HG03439 (cell line): ENCODE measurements around the gene TCF19.
A peak's percentile ranks its signal among the peaks of the same experiment; 100 is the strongest.

Experiments
- ATAC-seq: cut with Tn5 transposase; IDR thresholded peaks from one replicate; pipeline ENCODE4 v1.9.1; 2021; ENCODE audit warnings: mild to moderate bottlenecking, moderate library complexity; ENCODE audit not compliant: unreplicated experiment

Gene TCF19

GRCh38 chr6:31158140-31158862, at the start of gene TCF19:
Gene TCF19 (plus strand): TSS chr6:31158589. CDS start chr6:31159470, 881 bp downstream.
- ATAC-seq, result peak; percentile 78

GRCh38 chr6:31110825-31111582, 47.4 kb upstream of the TCF19 start:
- no peak for ATAC-seq

- ATAC-seq, result no peak
Measured at GRCh38 chr6:31111712-31112111, 46.7 kb upstream of the TCF19 start.

GRCh38 chr6:31112478-31112877, 45.9 kb upstream of the TCF19 start, which contains the start of gene C6orf15:
Gene C6orf15 (minus strand): TSS chr6:31112575. CDS start chr6:31112555, 20 bp downstream.
- no peak for ATAC-seq

GRCh38 chr6:31113861-31114540, 44.4 kb upstream of the TCF19 start:
- ATAC-seq, result no peak

- no peak for ATAC-seq
Measured at GRCh38 chr6:31114541-31114878, 43.9 kb upstream of the TCF19 start, which contains the start of gene PSORS1C1. Gene PSORS1C1 (plus strand): TSS chr6:31114800. CDS start chr6:31129633, 14,833 bp downstream.

- ATAC-seq, result no peak
Measured at GRCh38 chr6:31114970-31115849, 43.2 kb upstream of the TCF19 start.

GRCh38 chr6:31115941-31116560, 42.3 kb upstream of the TCF19 start:
- no peak for ATAC-seq

- no peak for ATAC-seq
Measured at GRCh38 chr6:31116661-31117385, 41.6 kb upstream of the TCF19 start.

- ATAC-seq, result no peak
Measured at GRCh38 chr6:31118178-31118577, 40.2 kb upstream of the TCF19 start.

- no peak for ATAC-seq
Measured at GRCh38 chr6:31120151-31120915, 38.1 kb upstream of the TCF19 start, which contains the start of gene CDSN. Gene CDSN (minus strand): TSS chr6:31120446. CDS start chr6:31120419, 27 bp downstream.

GRCh38 chr6:31121131-31121790, 37.1 kb upstream of the TCF19 start:
- ATAC-seq, result no peak

GRCh38 chr6:31122791-31123706, 35.3 kb upstream of the TCF19 start:
- no peak for ATAC-seq

GRCh38 chr6:31125162-31125561, 33.2 kb upstream of the TCF19 start:
- no peak for ATAC-seq

- no peak for ATAC-seq
Measured at GRCh38 chr6:31125586-31126363, 32.6 kb upstream of the TCF19 start.
